Mammary epithelial cell (primary cell): ENCODE results near the gene DDX10.

Experiments used
- CTCF ChIP-seq, 2 donors: IDR thresholded peaks in 1 of 2; conservative IDR thresholded peaks in 1 of 2; 2 replicates each; pipeline ENCODE4 v1.5.1; 2011 to 2012; ENCODE audit warnings: inconsistent platforms in 2 of 2, low read length in 2 of 2, mild to moderate bottlenecking in 2 of 2, control low read depth in 1 of 2, low read depth in 1 of 2; ENCODE audit not compliant: insufficient read depth in 1 of 2; ENCODE audit errors: extremely low read depth in 1 of 2
- EZH2 ChIP-seq: IDR thresholded peaks from 2 replicates; pipeline ENCODE4 v1.6.1; 2012; ENCODE audit warnings: low read length, inconsistent platforms, borderline replicate concordance

- TF ChIP-seq CTCF (conservative IDR thresholded peaks at IDR 0.05 in 1 of 2, IDR thresholded peaks at IDR 0.05 in 1 of 2; ENCODE audit: extremely low read depth in 1 of 2, insufficient read depth in 1 of 2, low read depth in 1 of 2, low read length in 2 of 2) (no peak), EZH2 (no peak)
Measured at GRCh38 chr11:108913204-108913603, 248.3 kb downstream of the DDX10 start.
